Adrenal gland (tissue), 12 donors: ENCODE results near the gene LDAF1. TPM values are rescaled to one million over a fixed set of nuclear protein-coding genes. Genes with fewer than 3 reads are reported as not detected.
"Not testable (repeated sequence)": the region's sequence is repeated elsewhere in the genome, so short reads cannot be mapped to it uniquely, and the experiment has no call there.

ENCODE experiments used
- DNase-seq, 7 donors: peaks; one replicate each; pipeline ENCODE4 v3.0.0-alpha.2; 2019 to 2020
- H3K27ac ChIP-seq, 5 donors: fragments of 200-600 bp; sonication (generic) in 4 of 5; 1 replicate in 3 of 5; 2 replicates in 2 of 5; pipeline versions ENCODE4 v1.5.1 to v1.8.0; 2016 to 2020; ENCODE audit warnings: mild to moderate bottlenecking in 1 of 5
- H3K27me3 ChIP-seq: fragments of 200-600 bp; 2 replicates; pipeline ENCODE4 v1.8.0; 2021
- H3K36me3 ChIP-seq, 2 donors: fragments of 200-600 bp; replicated peaks in 1 of 2; 1 replicate in 1 of 2; 2 replicates in 1 of 2; pipeline versions ENCODE4 v1.5.1 to v1.8.0; 2018 to 2022
- H3K4me1 ChIP-seq, 2 donors: fragments of 200-600 bp; replicated peaks in 1 of 2; 1 replicate in 1 of 2; 2 replicates in 1 of 2; pipeline versions ENCODE4 v1.5.1 to v1.8.0; 2018 to 2021
- H3K4me3 ChIP-seq, 4 donors: fragments of 200-600 bp; sonication (generic) in 3 of 4; one replicate each; pipeline ENCODE4 v1.5.1; 2016 to 2018
- H3K9me3 ChIP-seq, 3 donors: fragments of 200-600 bp; sonication (generic) in 1 of 3; replicated peaks in 1 of 3; 1 replicate in 2 of 3; 2 replicates in 1 of 3; pipeline versions ENCODE4 v1.5.1 to v1.8.0; 2016 to 2021
- CTCF ChIP-seq, 6 experiments: fragments of 450-650 bp in 4 of 6; fragments of 200-600 bp in 2 of 6; sonication (generic) in 1 of 6; IDR thresholded peaks; 1 replicate in 5 of 6; 2 replicates in 1 of 6; pipeline versions ENCODE4 v1.5.1 to v1.8.0; 2016 to 2021; ENCODE audit warnings: antibody characterized with exemption in 6 of 6, mild to moderate bottlenecking in 2 of 6, moderate library complexity in 1 of 6
- POLR2A ChIP-seq, 2 donors: fragments of 450-650 bp; IDR thresholded peaks; one replicate each; pipeline ENCODE4 v1.6.1; 2017; ENCODE audit warnings: antibody characterized with exemption in 2 of 2, mild to moderate bottlenecking in 2 of 2, moderate library complexity in 1 of 2
- WGBS, 4 donors: extraction: QIAGEN DNeasy Blood & Tissue Kit in 2 of 4; methylation state at CpG; one replicate each; pipeline versions ENCODE4 v1.1.5 to v1.1.7; 2013 to 2017; 5-methylcytosine and 5-hydroxymethylcytosine counted together
- intact Hi-C, 2 donors: fragments of 100-400 bp; cut with DNase I; formaldehyde crosslinking; loops; one replicate each; pipeline versions ENCODE4 v1.14.1 to v1.15.0; 2022 to 2023
- polyA plus RNA-seq, 3 donors: library from polyadenylated mRNA; stranded (reverse); fragments of 200-250 nt in 2 of 3; fragments of 350-450 nt in 1 of 3; fragmentation: Illumina TruSeq in 1 of 3; extraction: RNeasy Lipid Tissue Mini Kit (QIAGEN cat#74804) in 1 of 3; gene quantifications; one replicate each; pipeline ENCODE4 v1.2.3, GENCODE V29; 2013 to 2014
- total RNA-seq, 9 donors: library from RNA; depleted of rRNA in 4 of 9; stranded (reverse); fragments of >200 nt in 4 of 9; fragments of 120-200 nt in 1 of 9; fragmentation: NEBNext Ultra II Directional in 1 of 9; extraction: Animal tissue kit (Norgen Biotek cat#: 25700) in 1 of 9; gene quantifications; one replicate each; pipeline versions ENCODE4 v1.1.0 to v1.2.4, GENCODE V29; 2013 to 2023
- donor health status: healthy with polysubstance abuse.
- donor health status: Bipolar disorder and iron deficiency.
- donor health status: DM: yes; HTN: yes; CAD: no.
- donor health status: DM: no; HTN: no; CAD: no.
- donor health status: DM: no; HTN: no; CAD: no.
- donor health status: DM: yes; HTN: yes; CAD: no.

Gene LDAF1
- total and polyA plus RNA-seq, 12 donors = 4.2 to 194 (median 49.4) TPM

DNA sequence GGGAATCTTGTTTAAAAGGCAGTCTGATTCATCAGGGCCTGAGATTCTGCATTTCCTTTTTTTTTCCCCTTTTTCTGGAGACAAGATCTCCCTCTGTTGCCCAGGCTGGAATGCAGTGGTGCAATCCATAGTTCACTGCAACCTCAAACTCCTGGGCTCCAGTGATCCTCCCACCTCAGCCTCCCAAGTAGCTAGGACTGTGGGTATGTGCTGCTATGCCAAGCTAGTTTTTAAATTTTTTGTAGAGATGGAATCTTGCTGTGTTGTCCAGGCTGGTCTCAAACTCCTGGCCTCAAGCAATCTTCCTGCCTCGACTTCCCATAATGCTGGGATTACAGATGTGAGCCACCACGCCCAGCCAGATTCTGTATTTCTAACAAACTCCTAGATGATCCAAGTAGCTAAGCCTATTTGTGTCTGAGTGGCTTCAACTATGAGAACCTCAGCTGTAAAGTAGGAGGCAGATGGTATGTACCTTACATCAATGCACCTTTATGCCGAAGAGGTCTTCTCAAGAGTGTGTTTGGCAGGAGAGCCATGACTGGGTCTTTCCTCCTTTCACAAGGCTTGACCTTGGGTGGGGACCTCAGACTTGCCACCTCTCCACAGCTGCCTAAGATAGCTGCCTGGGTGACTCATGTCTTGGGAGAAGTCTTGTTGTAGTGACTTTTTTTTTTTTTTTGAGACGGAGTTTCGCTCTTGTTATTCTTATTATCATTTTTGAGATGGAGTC, 10.9 kb downstream of the LDAF1 start:
- peak in 1 of 7 donors; percentile 34 for DNase-seq
- H3K27ac ChIP-seq = no peak overlapping the region
- no peaks in the 10 kb centered on the region for H3K27me3 ChIP-seq
- H3K4me1 ChIP-seq = peaks cover 2 to 3% of the 10 kb centered on the region in 2 donors
- H3K9me3 ChIP-seq = no peaks in the 10 kb centered on the region
- intact Hi-C loops = no loop called here
- 76 to 85% (median 81%) methylated on average over 4 to 5 of the region's 5 CpGs for WGBS, 4 donors
- H3K4me3 ChIP-seq = no peak overlapping the region
- TF ChIP-seq CTCF (IDR thresholded peaks at IDR 0.05) (no peak), POLR2A (IDR thresholded peaks at IDR 0.05) (no peak)
- peaks cover 0 to 39% of the 10 kb centered on the region in 2 donors for H3K36me3 ChIP-seq

DNA sequence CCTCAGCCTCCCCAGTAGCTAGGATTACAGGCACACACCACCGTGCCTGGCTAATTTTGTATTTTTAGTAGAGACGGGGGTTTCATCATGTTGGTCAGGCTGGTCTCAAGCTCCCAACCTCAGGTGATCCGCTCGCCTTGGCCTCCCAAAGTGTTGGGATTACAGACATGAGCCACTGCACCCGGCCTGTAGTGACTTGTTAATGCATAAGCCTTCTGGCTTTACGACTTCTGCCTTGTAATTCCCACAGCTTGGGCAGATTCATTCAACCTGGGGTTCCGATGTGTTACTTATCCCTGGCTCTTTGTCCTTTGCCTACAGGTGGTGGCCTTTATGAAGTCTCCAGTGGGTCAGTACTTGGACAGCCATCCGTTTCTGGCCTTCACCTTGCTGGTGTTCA, 11.6 kb downstream of the LDAF1 start:
- DNase-seq, H3K27ac ChIP-seq, intact Hi-C loops, H3K4me3 ChIP-seq, H3K27me3 ChIP-seq, H3K9me3 ChIP-seq, H3K4me1 ChIP-seq: not testable (repeated sequence)
- 89 to 98% (median 95%) methylated on average over 7 to 8 of the region's 8 CpGs for WGBS, 4 donors
- peaks cover 0 to 45% of the 10 kb centered on the region in 2 donors for H3K36me3 ChIP-seq

- TF ChIP-seq POLR2A (IDR thresholded peaks at IDR 0.05) = no peak
- TF ChIP-seq CTCF (IDR thresholded peaks at IDR 0.05) = no peak
- peaks cover 0 to 53% of the 10 kb centered on the region in 2 donors for H3K36me3 ChIP-seq
- no peaks in the 10 kb centered on the region for H3K27me3 ChIP-seq
- WGBS, 4 donors = 83 to 96% (median 92%) methylated on average over 3 of the region's 3 CpGs
- intact Hi-C loops = no loop called here
- no peaks in the 10 kb centered on the region for H3K4me1 ChIP-seq
- no peaks in the 10 kb centered on the region for H3K9me3 ChIP-seq
- no peak overlapping the region for H3K4me3 ChIP-seq
- no peak for DNase-seq
- H3K27ac ChIP-seq = no peak overlapping the region
Observed at GRCh38 chr16:21172650-21173049, 14.2 kb downstream of the LDAF1 start.

DNA sequence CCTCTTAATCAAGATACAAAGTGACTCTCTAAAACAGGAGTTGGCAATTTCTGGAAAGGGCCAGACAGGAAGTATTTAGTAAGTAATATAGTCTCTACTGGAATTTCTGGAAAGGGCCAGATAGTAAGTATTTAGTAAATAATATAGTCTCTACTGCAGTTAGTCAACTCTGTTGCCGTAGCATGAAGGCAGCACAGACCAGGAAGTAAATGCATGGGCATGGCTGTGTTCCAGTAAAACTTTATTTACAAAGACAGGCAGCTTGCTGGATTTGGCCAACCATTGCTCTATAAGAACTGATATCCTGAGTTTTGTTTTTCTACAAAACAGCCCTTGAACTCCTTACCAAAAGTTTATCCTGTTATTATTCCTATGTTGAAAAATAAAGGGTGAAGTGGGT, 16.9 kb downstream of the LDAF1 start:
- no peak overlapping the region for H3K4me3 ChIP-seq
- no peaks in the 10 kb centered on the region for H3K9me3 ChIP-seq
- no peaks in the 10 kb centered on the region for H3K4me1 ChIP-seq
- TF ChIP-seq POLR2A (IDR thresholded peaks at IDR 0.05) = no peak
- H3K27me3 ChIP-seq = no peaks in the 10 kb centered on the region
- no peak for DNase-seq
- H3K27ac ChIP-seq = no peak overlapping the region
- peaks cover 0 to 58% of the 10 kb centered on the region in 2 donors for H3K36me3 ChIP-seq
- WGBS, 4 donors = 91 to 100% (median 92%) methylated on average over 1 of the region's 1 CpG
- intact Hi-C loops = no loop called here

DNA sequence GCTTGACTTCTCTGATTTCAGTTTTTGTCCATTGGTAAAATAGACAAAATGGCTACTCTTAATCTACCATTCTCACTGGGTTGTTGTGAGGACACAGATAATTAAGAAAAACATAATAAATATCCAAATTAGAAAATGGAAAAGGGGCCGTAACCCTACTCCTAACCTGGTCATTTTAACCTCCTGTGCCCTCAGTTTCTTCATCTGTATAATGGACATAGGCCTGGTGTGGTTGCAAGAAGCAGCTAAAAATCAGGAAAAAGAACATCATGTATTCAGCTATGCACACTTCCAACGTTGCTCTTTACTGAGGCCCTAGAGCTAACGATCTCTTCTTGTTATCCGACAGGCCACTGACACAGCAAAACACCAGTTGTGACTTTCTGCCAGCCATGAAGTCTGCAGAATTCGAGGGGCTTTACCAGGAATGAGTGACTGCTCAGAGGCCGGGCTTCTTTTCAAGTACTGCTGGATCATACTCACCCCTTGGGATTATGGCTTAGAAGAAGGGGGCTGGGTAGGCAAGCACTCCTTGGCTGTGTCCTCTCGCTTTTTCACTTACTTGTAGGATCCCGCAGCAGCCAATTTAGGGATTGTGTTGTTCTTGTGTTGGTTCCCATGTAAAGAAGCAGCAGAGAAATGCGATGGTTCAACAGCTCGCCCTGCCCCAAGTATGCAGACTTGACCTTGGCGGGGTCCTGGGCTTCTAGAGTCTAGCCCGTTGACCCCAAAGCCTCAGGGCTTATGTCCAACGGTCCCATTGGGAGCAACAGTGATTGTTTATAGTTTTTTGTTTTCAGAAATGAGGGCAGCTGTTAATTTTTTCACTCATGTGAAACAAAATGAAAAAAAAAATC, 20.9 kb downstream of the LDAF1 start:
- Histone ChIP-seq H3K27ac (peak overlapping the region in 1 of 5 donors; percentile 1), H3K4me1 (no peaks in the 10 kb centered on the region), H3K27me3 (no peaks in the 10 kb centered on the region), H3K9me3 (no peaks in the 10 kb centered on the region), H3K4me3 (no peak overlapping the region), H3K36me3 (peaks cover 0 to 40% of the 10 kb centered on the region in 2 donors)
- WGBS, 4 donors = 75 to 87% (median 80%) methylated on average over 11 to 13 of the region's 13 CpGs
- DNase-seq = peak in 2 of 7 donors; percentile 28 to 63
- TF ChIP-seq CTCF (IDR thresholded peaks at IDR 0.05) = no peak
- TF ChIP-seq POLR2A (IDR thresholded peaks at IDR 0.05) = no peak
- intact Hi-C loops = no loop called here
